OCI-M1 (cell line): Measurements from ENCODE around the gene KCNH2.
A peak's percentile ranks its signal among the peaks of the same experiment; 100 is the strongest.

ENCODE experiments used
- DNase-seq: peaks from one replicate; lab custom pipeline; 2025; lab: John Stamatoyannopoulos, UW

KCNH2 gene

GRCh38 chr7:150974468-150975391, 3.4 kb downstream of the KCNH2 start:
- DNase-seq = peak; percentile 56

GRCh38 chr7:150973571-150974451, 4.3 kb downstream of the KCNH2 start:
- DNase-seq = no peak

GRCh38 chr7:150972741-150973140, 5.4 kb downstream of the KCNH2 start:
- DNase-seq = no peak

- DNase-seq = no peak
Measured at GRCh38 chr7:150972023-150972468, 6.1 kb downstream of the KCNH2 start.

- DNase-seq = no peak
Measured at GRCh38 chr7:150971242-150972022, 6.7 kb downstream of the KCNH2 start.

- DNase-seq = no peak
Measured at GRCh38 chr7:150970424-150970823, 7.7 kb downstream of the KCNH2 start.

GRCh38 chr7:150969475-150969874, 8.6 kb downstream of the KCNH2 start:
- no peak for DNase-seq

GRCh38 chr7:150968734-150969372, 9.3 kb downstream of the KCNH2 start:
- peak; percentile 48 for DNase-seq

- no peak for DNase-seq
Measured at GRCh38 chr7:150968056-150968733, 9.9 kb downstream of the KCNH2 start.

GRCh38 chr7:150967349-150967748, 10.8 kb downstream of the KCNH2 start:
- DNase-seq = no peak

- DNase-seq = peak; percentile 52
Measured at GRCh38 chr7:150966002-150966401, 12.1 kb downstream of the KCNH2 start.

GRCh38 chr7:150965273-150965830, 12.8 kb downstream of the KCNH2 start:
- DNase-seq = no peak

GRCh38 chr7:150964593-150965111, 13.5 kb downstream of the KCNH2 start:
- no peak for DNase-seq

GRCh38 chr7:150963707-150964559, 14.2 kb downstream of the KCNH2 start:
- DNase-seq = no peak

GRCh38 chr7:150962553-150963399, 15.3 kb downstream of the KCNH2 start:
- DNase-seq = peak; percentile 73

- DNase-seq = no peak
Measured at GRCh38 chr7:150962290-150962552, 15.9 kb downstream of the KCNH2 start.

- DNase-seq = no peak
Measured at GRCh38 chr7:150961510-150962289, 16.4 kb downstream of the KCNH2 start.
